Measurements from ENCODE around the gene PYCARD. TPM values are rescaled to one million over a fixed set of nuclear protein-coding genes. Genes with fewer than 3 reads are reported as not detected.

Gene PYCARD
- 19.2 and 19.9 TPM in 2 replicates for total RNA-seq

GRCh38 chr16:31202414-31203375, at the start of gene PYCARD:
Gene PYCARD, minus strand, starts transcription at chr16:31202760. Its CDS starts 70 bp downstream, at chr16:31202690.

GRCh38 chr16:31216422-31217135, 14.0 kb upstream of the PYCARD start, which contains the start of gene PYDC1:
Gene PYDC1, minus strand, starts transcription at chr16:31217135. Its CDS starts 107 bp downstream, at chr16:31217028.

GRCh38 chr16:31213877-31214707, 11.5 kb upstream of the PYCARD start, which contains the start of gene TRIM72:
Gene TRIM72, plus strand, starts transcription at chr16:31214119. Its CDS starts 620 bp downstream, at chr16:31214739.

GRCh38 chr16:31179747-31180459, 22.7 kb downstream of the PYCARD start, which contains the start of gene FUS:
Gene FUS, plus strand, starts transcription at chr16:31180139. Its CDS starts 76 bp downstream, at chr16:31180215.

Other genes with a start within 250 kb of the PYCARD start
- 2.8 and 4.4 TPM in 2 replicates for gene SETD1A, start 245.0 kb downstream of the PYCARD start, total RNA-seq
- gene HSD3B7, start 217.6 kb downstream of the PYCARD start, total RNA-seq = 28.9 and 50.4 TPM in 2 replicates
- gene STX1B, start 192.1 kb downstream of the PYCARD start, total RNA-seq = 0.85 and 2.6 TPM in 2 replicates
- gene STX4, start 169.2 kb downstream of the PYCARD start, total RNA-seq = 25.5 and 36.9 TPM in 2 replicates
- 7.0 and 9.8 TPM in 2 replicates for gene ZNF668, start 128.5 kb downstream of the PYCARD start, total RNA-seq
- gene ZNF646, start 128.3 kb downstream of the PYCARD start, total RNA-seq = 17.5 TPM in 2 replicates
- gene PRSS53, start 113.8 kb downstream of the PYCARD start, total RNA-seq = 4.8 and 6.0 TPM in 2 replicates
- gene VKORC1, start 108.0 kb downstream of the PYCARD start, total RNA-seq = 248 and 295 TPM in 2 replicates
- gene BCKDK, start 94.4 kb downstream of the PYCARD start, total RNA-seq = 34.1 and 46.7 TPM in 2 replicates
- 41.5 and 41.6 TPM in 2 replicates for gene KAT8, start 85.1 kb downstream of the PYCARD start, total RNA-seq
- gene PRSS8, start 67.0 kb downstream of the PYCARD start, total RNA-seq = not detected in 2 replicates
- 0.59 and 0.73 TPM in 2 replicates for gene PRSS36, start 52.7 kb downstream of the PYCARD start, total RNA-seq
- gene FUS, start 22.6 kb downstream of the PYCARD start, total RNA-seq = 38.8 and 39.8 TPM in 2 replicates
- under 0.01 TPM in 1 of 2 replicates, not detected in the other for gene TRIM72, start 11.4 kb upstream of the PYCARD start, total RNA-seq
- not detected in 2 replicates for gene PYDC1, start 14.4 kb upstream of the PYCARD start, total RNA-seq
- gene ITGAM, start 57.2 kb upstream of the PYCARD start, total RNA-seq = 0.13 TPM in 1 of 2 replicates, not detected in the other
- not detected in 2 replicates for gene ITGAX, start 152.4 kb upstream of the PYCARD start, total RNA-seq
- gene ITGAD, start 190.6 kb upstream of the PYCARD start, total RNA-seq = not detected in 2 replicates
- not detected in 2 replicates for gene COX6A2, start 225.6 kb upstream of the PYCARD start, total RNA-seq
- 0.52 and 1.1 TPM in 2 replicates for gene ZNF843, start 240.0 kb upstream of the PYCARD start, total RNA-seq

All from smooth muscle cell of the pulmonary artery (primary cell).